Large intestine (tissue), 12 donors: ENCODE results near the gene PEG3. TPM values are rescaled to one million over a fixed set of nuclear protein-coding genes. Genes with fewer than 3 reads are reported as not detected.

Experiments used
- DNase-seq, 2 donors: peaks; one replicate each; pipeline versions ENCODE4 v3.0.0 to v3.0.0-alpha.2; 2013
- H3K27ac ChIP-seq: one replicate; pipeline ENCODE4 v1.5.1; 2013; ENCODE audit warnings: low read length
- H3K27me3 ChIP-seq: 2 replicates; pipeline ENCODE4 v1.6.1; 2013; ENCODE audit warnings: low read length; ENCODE audit not compliant: control insufficient read depth, insufficient read depth
- H3K36me3 ChIP-seq: 2 replicates; pipeline ENCODE4 v1.6.1; 2013; ENCODE audit warnings: low read length; ENCODE audit not compliant: control insufficient read depth, insufficient read depth
- H3K4me1 ChIP-seq: one replicate; pipeline ENCODE4 v1.6.1; 2013; ENCODE audit warnings: low read length; ENCODE audit not compliant: control insufficient read depth, insufficient read depth
- H3K4me3 ChIP-seq: one replicate; pipeline ENCODE4 v1.5.1; 2013; ENCODE audit warnings: low read length
- H3K9me3 ChIP-seq: one replicate; pipeline ENCODE4 v1.6.1; 2013; ENCODE audit warnings: mild to moderate bottlenecking, low read depth, low read length, moderate library complexity; ENCODE audit not compliant: control insufficient read depth
- WGBS: methylation state at CpG from one replicate; pipeline ENCODE4 v1.1.5; 2013; ENCODE audit warnings: low lambda C conversion rate; ENCODE audit not compliant: insufficient coverage; 5-methylcytosine and 5-hydroxymethylcytosine counted together
- long read RNA-seq, 11 donors: transcript quantifications; one replicate each; lab custom pipeline, GENCODE V29; 2026
- polyA plus RNA-seq: library from polyadenylated mRNA; unstranded; fragments of 120-200 nt; gene quantifications from one replicate; pipeline ENCODE4 v1.2.1, GENCODE V29; 2013

The PEG3 gene
- 24.4 TPM for polyA plus RNA-seq
- long read RNA-seq, donor 1, result 0 reads
- long read RNA-seq, donor 2, full-length matches to known transcripts, result 3 of 3 reads
- long read RNA-seq, donor 2, partial matches to known transcripts, result 0 of 3 reads
- long read RNA-seq, donor 2, other reads (novel, unspliced or antisense), result 0 of 3 reads
- long read RNA-seq, donor 3, full-length matches to known transcripts, result 1 of 1 reads
- long read RNA-seq, donor 3, partial matches to known transcripts, result 0 of 1 reads
- long read RNA-seq, donor 3, other reads (novel, unspliced or antisense), result 0 of 1 reads
- long read RNA-seq, donor 4, result 0 reads
- long read RNA-seq, donor 5, full-length matches to known transcripts, result 3 of 3 reads
- long read RNA-seq, donor 5, partial matches to known transcripts, result 0 of 3 reads
- long read RNA-seq, donor 5, other reads (novel, unspliced or antisense), result 0 of 3 reads
- long read RNA-seq, donor 6, full-length matches to known transcripts, result 1 of 1 reads
- long read RNA-seq, donor 6, partial matches to known transcripts, result 0 of 1 reads
- long read RNA-seq, donor 6, other reads (novel, unspliced or antisense), result 0 of 1 reads
- long read RNA-seq, donor 7, full-length matches to known transcripts, result 1 of 1 reads
- long read RNA-seq, donor 7, partial matches to known transcripts, result 0 of 1 reads
- long read RNA-seq, donor 7, other reads (novel, unspliced or antisense), result 0 of 1 reads
- long read RNA-seq, donor 8, full-length matches to known transcripts, result 2 of 2 reads
- long read RNA-seq, donor 8, partial matches to known transcripts, result 0 of 2 reads
- long read RNA-seq, donor 8, other reads (novel, unspliced or antisense), result 0 of 2 reads
- long read RNA-seq, donor 9, full-length matches to known transcripts, result 5 of 5 reads
- long read RNA-seq, donor 9, partial matches to known transcripts, result 0 of 5 reads
- long read RNA-seq, donor 9, other reads (novel, unspliced or antisense), result 0 of 5 reads
- long read RNA-seq, donor 10, full-length matches to known transcripts, result 6 of 6 reads
- long read RNA-seq, donor 10, partial matches to known transcripts, result 0 of 6 reads
- long read RNA-seq, donor 10, other reads (novel, unspliced or antisense), result 0 of 6 reads
- long read RNA-seq, donor 11, full-length matches to known transcripts, result 1 of 7 reads
- long read RNA-seq, donor 11, partial matches to known transcripts, result 6 of 7 reads
- long read RNA-seq, donor 11, other reads (novel, unspliced or antisense), result 0 of 7 reads

GRCh38 chr19:56840451-56841192 lies at the start of gene PEG3, which contains the start of gene ZIM2:
Gene PEG3, minus strand, starts transcription at chr19:56840726. Its CDS starts 16,071 bp downstream, at chr19:56824655.
Gene ZIM2, minus strand, starts transcription at chr19:56840726. Its CDS starts 16,449 bp downstream, at chr19:56824277.
- Histone ChIP-seq H3K4me3 (peak within 1 kb of the TSS; percentile 62), H3K4me1 (no peaks in the 10 kb centered on the region), H3K27ac (peak within 1 kb of the TSS; percentile 94), H3K36me3 (no peaks in the 10 kb centered on the region), H3K9me3 (peaks cover 26% of the 10 kb centered on the region), H3K27me3 (peaks cover 12% of the 10 kb centered on the region)
- peak; percentile 43 to 50 for DNase-seq
- WGBS, result 59% methylated on average over 2 of the region's 49 CpGs

GRCh38 chr19:56885173-56885985 lies 44.9 kb upstream of the PEG3 start:
- Histone ChIP-seq H3K4me1 (no peaks in the 10 kb centered on the region), H3K27me3 (no peaks in the 10 kb centered on the region), H3K36me3 (no peaks in the 10 kb centered on the region), H3K9me3 (no peaks in the 10 kb centered on the region), H3K27ac (no peak overlapping the region), H3K4me3 (no peak overlapping the region)
- DNase-seq, result no peak
- 36% methylated on average over 2 of the region's 14 CpGs for WGBS

- H3K27me3 ChIP-seq, result no peaks in the 10 kb centered on the region
- no peak for DNase-seq
- no peak overlapping the region for H3K4me3 ChIP-seq
- no peaks in the 10 kb centered on the region for H3K36me3 ChIP-seq
- H3K9me3 ChIP-seq, result no peaks in the 10 kb centered on the region
- no CpG with 5 or more reads among the region's 5 CpGs for WGBS
- no peaks in the 10 kb centered on the region for H3K4me1 ChIP-seq
- no peak overlapping the region for H3K27ac ChIP-seq
These were observed 43.9 kb upstream of the PEG3 start for GRCh38 chr19:56884441-56884840.

GRCh38 chr19:56880592-56881190 lies 40.2 kb upstream of the PEG3 start:
- DNase-seq, result no peak
- Histone ChIP-seq H3K4me1 (no peaks in the 10 kb centered on the region), H3K36me3 (no peaks in the 10 kb centered on the region), H3K9me3 (no peaks in the 10 kb centered on the region), H3K27ac (no peak overlapping the region), H3K4me3 (no peak overlapping the region), H3K27me3 (no peaks in the 10 kb centered on the region)
- WGBS, result no CpG with 5 or more reads among the region's 5 CpGs

- no peaks in the 10 kb centered on the region for H3K27me3 ChIP-seq
- H3K4me1 ChIP-seq, result no peaks in the 10 kb centered on the region
- no peak for DNase-seq
- 81% methylated on average over 3 of the region's 19 CpGs for WGBS
- H3K36me3 ChIP-seq, result no peaks in the 10 kb centered on the region
- H3K4me3 ChIP-seq, result no peak overlapping the region
- no peaks in the 10 kb centered on the region for H3K9me3 ChIP-seq
- H3K27ac ChIP-seq, result no peak overlapping the region
These were observed 36.7 kb upstream of the PEG3 start for GRCh38 chr19:56877069-56877715.

- H3K4me1 ChIP-seq, result no peaks in the 10 kb centered on the region
- H3K36me3 ChIP-seq, result no peaks in the 10 kb centered on the region
- no peaks in the 10 kb centered on the region for H3K27me3 ChIP-seq
- WGBS, result 100% methylated on average over 1 of the region's 3 CpGs
- H3K27ac ChIP-seq, result no peak overlapping the region
- no peak for DNase-seq
- H3K9me3 ChIP-seq, result no peaks in the 10 kb centered on the region
- H3K4me3 ChIP-seq, result no peak overlapping the region
These were observed 35.2 kb upstream of the PEG3 start for GRCh38 chr19:56875717-56876116.

- WGBS, result no CpG with 5 or more reads among the region's 4 CpGs
- DNase-seq, result no peak
- Histone ChIP-seq H3K27me3 (no peaks in the 10 kb centered on the region), H3K27ac (no peak overlapping the region), H3K4me3 (no peak overlapping the region), H3K4me1 (no peaks in the 10 kb centered on the region), H3K9me3 (no peaks in the 10 kb centered on the region), H3K36me3 (no peaks in the 10 kb centered on the region)
These were observed 34.0 kb upstream of the PEG3 start for GRCh38 chr19:56874530-56874929.

GRCh38 chr19:56873493-56873892 lies 33.0 kb upstream of the PEG3 start:
- DNase-seq, result no peak
- Histone ChIP-seq H3K4me1 (no peaks in the 10 kb centered on the region), H3K27me3 (no peaks in the 10 kb centered on the region), H3K9me3 (no peaks in the 10 kb centered on the region), H3K27ac (no peak overlapping the region), H3K4me3 (no peak overlapping the region), H3K36me3 (no peaks in the 10 kb centered on the region)
- WGBS, result no CpG with 5 or more reads among the region's 5 CpGs
